Motor neuron (in vitro differentiated cells): ENCODE measurements around the gene STIM1. TPM values are rescaled to one million over a fixed set of nuclear protein-coding genes. Genes with fewer than 3 reads are reported as not detected.
"Not testable (repeated sequence)": the region's sequence is repeated elsewhere in the genome, so short reads cannot be mapped to it uniquely, and the experiment has no call there.

Experiments used
- ATAC-seq, 8 experiments: fragments of 200-7000 bp; cut with Tn5 transposase; replicated peaks in 6 of 8; 2 replicates each; pipeline ENCODE4 v1.8.0; 2021; ENCODE audit warnings: mild to moderate bottlenecking in 8 of 8, moderate library complexity in 8 of 8
- H3K27ac ChIP-seq, 2 donors: fragments of 250-450 bp; sonication (Bioruptor Pico); 2 replicates each; pipeline ENCODE4 v1.9.0; 2021; ENCODE audit warnings: antibody characterized with exemption in 2 of 2, mild to moderate bottlenecking in 2 of 2, moderate library complexity in 1 of 2
- H3K4me1 ChIP-seq, 2 donors: fragments of 250-450 bp; sonication (Bioruptor Pico); replicated peaks in 1 of 2; 2 replicates each; pipeline ENCODE4 v1.6.1; 2021; ENCODE audit warnings: antibody characterized with exemption in 2 of 2, mild to moderate bottlenecking in 2 of 2, moderate library complexity in 1 of 2
- H3K4me3 ChIP-seq, 5 donors: fragments of 250-450 bp; sonication (Bioruptor Pico); 2 replicates each; pipeline ENCODE4 v1.9.0; 2021; ENCODE audit warnings: antibody characterized with exemption in 5 of 5, mild to moderate bottlenecking in 5 of 5, moderate library complexity in 4 of 5
- WGBS, 10 experiments: fragments of 450-650 bp; shearing (Covaris generic); methylation state at CpG; one replicate each; pipeline ENCODE4 v1.0.0; 2022; 5-methylcytosine and 5-hydroxymethylcytosine counted together
- in situ Hi-C, 9 experiments: fragments of 400-800 bp; cut with MboI; loops; one replicate each; pipeline ENCODE4 v1.15.0; 2021; ENCODE audit warnings: low sequenced_read_pairs in 9 of 9, low pct_unique_long_range_greater_than_20kb in 2 of 9; ENCODE audit not compliant: unreplicated experiment in 9 of 9
- total RNA-seq, 8 experiments: library from RNA; unstranded; fragments of 300-600 nt; gene quantifications; 2 replicates each; pipeline versions ENCODE4 v1.2.3 to v1.2.4, GENCODE V29; 2022

The STIM1 gene
- total RNA-seq, 8 experiments from 2014 or later, result 6.2 to 47.3 (median 10.2) TPM

GRCh38 chr11:3995307-3995706 lies 139.8 kb downstream of the STIM1 start:
- Histone ChIP-seq H3K4me3 (no peak overlapping the region), H3K27ac (no peak overlapping the region), H3K4me1 (no peaks in the 10 kb centered on the region)
- peak in 2 of 8 experiments; percentile 34 to 45 for ATAC-seq
- 57 to 100% methylated on average over 1 of the region's 1 CpG; no CpG with 5 or more reads in 8 of the 10 experiments for WGBS, 10 experiments
- in situ Hi-C loops, result no loop called here

- WGBS, 10 experiments, result 40 to 86% (median 74%) methylated on average over 1 to 3 of the region's 4 CpGs; no CpG with 5 or more reads in 4 of the 10 experiments
Measured at GRCh38 chr11:3995949-3996554, 140.6 kb downstream of the STIM1 start.

GRCh38 chr11:3996651-3997050 lies 141.2 kb downstream of the STIM1 start:
- 43 to 100% (median 100%) methylated on average over 1 of the region's 1 CpG; no CpG with 5 or more reads in 5 of the 10 experiments for WGBS, 10 experiments
- Histone ChIP-seq H3K4me1 (no peaks in the 10 kb centered on the region), H3K4me3 (no peak overlapping the region), H3K27ac (no peak overlapping the region)
- in situ Hi-C loops, result no loop called here
- ATAC-seq, result no peak

More at GRCh38 chr11:3995949-3996554, 140.6 kb downstream of the STIM1 start:
- Histone ChIP-seq H3K27ac (no peak overlapping the region), H3K4me3 (no peak overlapping the region), H3K4me1 (no peaks in the 10 kb centered on the region)
- ATAC-seq, result peak in 2 of 8 experiments; percentile 31 to 42
- in situ Hi-C loops, result no loop called here

- ATAC-seq, H3K4me3 ChIP-seq, in situ Hi-C loops, H3K4me1 ChIP-seq, H3K27ac ChIP-seq: not testable (repeated sequence)
- WGBS, 10 experiments, result no CpG with 5 or more reads among the region's 1 CpG
Measured at GRCh38 chr11:4004753-4005152, 149.3 kb downstream of the STIM1 start.

GRCh38 chr11:4006946-4007680 lies 151.6 kb downstream of the STIM1 start:
- Histone ChIP-seq H3K4me1 (no peaks in the 10 kb centered on the region), H3K27ac (no peak overlapping the region), H3K4me3 (no peak overlapping the region)
- 38 to 100% (median 90%) methylated on average over 1 to 3 of the region's 3 CpGs; no CpG with 5 or more reads in 1 of the 10 experiments for WGBS, 10 experiments
- no peak for ATAC-seq
- in situ Hi-C loops, result no loop called here

- Histone ChIP-seq H3K27ac (no peak overlapping the region), H3K4me3 (no peak overlapping the region), H3K4me1 (no peaks in the 10 kb centered on the region)
- ATAC-seq, result no peak
- in situ Hi-C loops, result no loop called here
Measured at GRCh38 chr11:4008116-4008515, 152.7 kb downstream of the STIM1 start.

GRCh38 chr11:4016602-4017001 lies 161.1 kb downstream of the STIM1 start:
- 56 to 100% (median 60%) methylated on average over 3 of the region's 9 CpGs; no CpG with 5 or more reads in 7 of the 10 experiments for WGBS, 10 experiments
- H3K27ac ChIP-seq, ATAC-seq, H3K4me1 ChIP-seq, H3K4me3 ChIP-seq, in situ Hi-C loops: not testable (repeated sequence)

GRCh38 chr11:4017129-4017528 lies 161.7 kb downstream of the STIM1 start:
- in situ Hi-C loops, result no loop called here
- no peak for ATAC-seq
- Histone ChIP-seq H3K4me3 (no peak overlapping the region), H3K4me1 (no peaks in the 10 kb centered on the region), H3K27ac (no peak overlapping the region)
- WGBS, 10 experiments, result 60 to 100% (median 95%) methylated on average over 1 to 2 of the region's 3 CpGs; no CpG with 5 or more reads in 1 of the 10 experiments

- WGBS, 10 experiments, result 60 to 100% (median 69%) methylated on average over 1 to 2 of the region's 2 CpGs; no CpG with 5 or more reads in 3 of the 10 experiments
- Histone ChIP-seq H3K27ac (no peak overlapping the region), H3K4me3 (no peak overlapping the region), H3K4me1 (no peaks in the 10 kb centered on the region)
- in situ Hi-C loops, result no loop called here
- no peak for ATAC-seq
Measured at GRCh38 chr11:4018641-4019040, 163.2 kb downstream of the STIM1 start.

- WGBS, 10 experiments, result 0 to 94% (median 38%) methylated on average over 1 to 3 of the region's 3 CpGs; no CpG with 5 or more reads in 2 of the 10 experiments
Measured at GRCh38 chr11:4019891-4020290, 164.4 kb downstream of the STIM1 start.

GRCh38 chr11:4022669-4023068 lies 167.2 kb downstream of the STIM1 start:
- Histone ChIP-seq H3K4me1 (no peaks in the 10 kb centered on the region), H3K4me3 (no peak overlapping the region), H3K27ac (no peak overlapping the region)
- in situ Hi-C loops, result no loop called here
- ATAC-seq, result no peak
- WGBS, 10 experiments, result 80 to 100% (median 85%) methylated on average over 1 to 4 of the region's 5 CpGs; no CpG with 5 or more reads in 2 of the 10 experiments

More at GRCh38 chr11:4019891-4020290, 164.4 kb downstream of the STIM1 start:
- Histone ChIP-seq H3K4me1 (no peaks in the 10 kb centered on the region), H3K4me3 (no peak overlapping the region), H3K27ac (no peak overlapping the region)
- in situ Hi-C loops, result no loop called here
- peak in 3 of 8 experiments; percentile 93 to 99 (median 96) for ATAC-seq

GRCh38 chr11:4025248-4025966 lies 169.9 kb downstream of the STIM1 start:
- H3K4me3 ChIP-seq, result no peak overlapping the region
- H3K27ac ChIP-seq, result no peak overlapping the region
- in situ Hi-C loops, result no loop called here
- H3K4me1 ChIP-seq, result no peaks in the 10 kb centered on the region
- peak in 3 of 8 experiments; percentile 68 to 80 (median 72) for ATAC-seq
- 23 to 95% (median 78%) methylated on average over 2 to 3 of the region's 3 CpGs; no CpG with 5 or more reads in 3 of the 10 experiments for WGBS, 10 experiments

GRCh38 chr11:4025967-4026324 lies 170.5 kb downstream of the STIM1 start:
- peak in 5 of 8 experiments; percentile 53 to 90 (median 64) for ATAC-seq

More at GRCh38 chr11:4025967-4026324, 170.5 kb downstream of the STIM1 start:
- Histone ChIP-seq H3K4me3 (no peak overlapping the region), H3K4me1 (no peaks in the 10 kb centered on the region), H3K27ac (no peak overlapping the region)
- WGBS, 10 experiments, result 0 to 100% (median 75%) methylated on average over 1 to 2 of the region's 2 CpGs; no CpG with 5 or more reads in 3 of the 10 experiments
- in situ Hi-C loops, result no loop called here
